GM19193 (cell line): ENCODE results near the gene FHIT.

Experiments used
- POLR2A ChIP-seq: IDR thresholded peaks from 4 replicates; pipeline ENCODE4 v1.6.1; 2011; ENCODE audit not compliant: insufficient read depth, insufficient read length; ENCODE audit errors: extremely low read depth

Gene FHIT

DNA sequence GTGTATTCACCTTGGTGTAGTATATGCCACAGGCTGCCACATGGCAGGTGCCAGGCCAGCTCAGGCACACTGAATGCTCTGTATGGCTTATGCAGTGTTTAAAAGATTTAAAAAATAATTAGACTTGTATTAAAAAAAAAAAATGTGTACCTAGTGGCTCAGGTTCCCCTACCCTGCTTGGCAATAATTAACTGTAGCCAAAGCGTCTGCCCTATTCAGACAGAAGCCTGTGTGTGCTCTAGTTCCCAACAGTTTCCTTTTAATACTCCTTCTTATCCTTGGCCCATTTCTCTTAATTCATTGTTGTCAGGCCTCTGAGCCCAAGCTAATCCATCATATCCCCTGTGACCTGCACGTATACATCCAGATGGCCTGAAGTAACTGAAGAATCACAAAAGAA, 1449.2 kb downstream of the FHIT start:
- no peak for TF ChIP-seq POLR2A

DNA sequence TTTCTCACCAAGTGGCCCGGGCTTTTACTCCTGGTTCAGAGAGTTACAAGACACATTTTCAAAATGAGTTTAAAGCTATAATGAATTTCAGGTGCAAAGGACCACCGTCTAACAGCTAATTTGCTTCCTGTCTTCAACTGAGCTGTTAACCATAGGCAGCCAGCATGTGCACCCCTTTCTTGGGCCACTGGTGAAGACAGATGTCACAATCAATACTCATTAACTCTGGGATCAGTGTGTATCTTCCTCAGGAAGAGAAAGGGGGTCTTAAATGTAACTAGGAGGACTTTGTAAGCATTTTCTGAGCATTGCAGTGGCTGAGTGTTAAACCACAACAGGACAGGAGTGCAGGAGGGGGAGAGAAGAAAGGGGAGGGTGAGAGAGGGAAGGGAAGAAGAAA, 1450.8 kb downstream of the FHIT start:
- TF ChIP-seq POLR2A, result no peak

DNA sequence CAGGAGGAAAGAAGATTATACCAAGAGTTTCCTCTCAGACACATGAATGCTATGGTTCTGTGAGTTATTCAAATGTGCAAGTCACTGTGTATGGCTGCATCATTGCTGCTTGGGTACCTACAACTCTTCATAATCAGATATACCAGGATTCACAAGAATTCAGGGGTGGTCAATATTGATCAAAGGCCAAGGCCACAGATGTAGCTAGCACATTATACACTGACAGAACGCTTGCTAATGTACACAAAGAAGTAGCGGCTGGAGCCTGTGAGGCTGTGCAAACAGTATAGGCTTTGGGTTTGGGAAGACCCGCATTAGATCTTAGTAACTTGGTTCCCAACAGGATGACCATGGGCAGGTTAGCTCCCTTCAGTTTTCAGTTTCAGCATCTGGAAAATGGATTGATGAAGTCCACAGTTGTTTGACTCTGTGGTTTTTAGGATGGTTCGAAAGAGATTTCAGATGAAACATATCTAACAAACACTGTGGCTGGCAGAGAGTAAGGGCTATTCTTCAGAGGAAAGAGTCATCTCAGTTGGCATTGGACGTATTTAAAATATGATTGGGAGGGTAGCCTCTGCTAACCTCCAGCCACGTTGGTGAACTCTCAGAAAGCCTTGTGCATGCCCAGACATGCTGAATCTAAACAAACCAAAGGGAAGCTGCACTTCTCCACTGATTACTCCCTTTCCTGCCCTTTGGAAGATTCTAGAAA, 1452.7 kb downstream of the FHIT start:
- no peak for TF ChIP-seq POLR2A

DNA sequence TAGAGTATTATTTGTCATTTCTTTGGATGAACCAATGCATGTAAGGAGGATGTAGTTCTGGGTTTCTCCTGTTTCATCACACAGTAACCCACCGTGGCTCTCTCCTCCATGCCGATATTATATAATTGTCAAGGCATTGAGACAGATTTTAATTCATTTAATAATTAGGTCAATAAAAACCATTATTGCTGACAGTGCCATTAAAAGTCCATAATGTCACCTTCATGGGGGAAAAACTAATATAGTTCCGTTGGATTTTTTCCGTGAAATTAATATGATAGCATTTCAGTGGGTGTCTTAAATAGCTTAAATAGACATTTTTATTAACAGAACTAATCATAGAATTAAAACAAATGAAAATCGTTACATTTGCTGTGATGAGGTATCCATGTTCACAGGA, 1453.7 kb downstream of the FHIT start:
- no peak for TF ChIP-seq POLR2A

DNA sequence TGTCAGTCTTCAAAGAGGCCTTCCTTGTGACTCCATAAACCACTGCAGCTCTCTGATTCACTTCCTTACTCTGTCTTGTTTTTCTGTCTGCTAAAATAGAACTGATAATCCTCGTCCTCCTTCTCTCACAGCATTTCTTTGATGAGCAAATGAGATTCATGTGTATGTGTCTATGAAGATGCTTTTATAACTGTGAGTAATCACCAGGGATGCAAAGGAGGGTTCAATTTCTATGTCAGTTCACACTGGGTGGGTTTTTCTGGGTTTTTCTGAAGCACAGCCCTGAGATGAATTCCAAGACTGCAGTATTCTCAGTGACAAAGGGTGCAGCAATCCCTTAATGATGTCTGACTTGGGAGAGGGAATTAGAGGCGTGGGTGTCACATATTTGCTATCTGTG, 1454.8 kb downstream of the FHIT start:
- TF ChIP-seq POLR2A, result no peak

DNA sequence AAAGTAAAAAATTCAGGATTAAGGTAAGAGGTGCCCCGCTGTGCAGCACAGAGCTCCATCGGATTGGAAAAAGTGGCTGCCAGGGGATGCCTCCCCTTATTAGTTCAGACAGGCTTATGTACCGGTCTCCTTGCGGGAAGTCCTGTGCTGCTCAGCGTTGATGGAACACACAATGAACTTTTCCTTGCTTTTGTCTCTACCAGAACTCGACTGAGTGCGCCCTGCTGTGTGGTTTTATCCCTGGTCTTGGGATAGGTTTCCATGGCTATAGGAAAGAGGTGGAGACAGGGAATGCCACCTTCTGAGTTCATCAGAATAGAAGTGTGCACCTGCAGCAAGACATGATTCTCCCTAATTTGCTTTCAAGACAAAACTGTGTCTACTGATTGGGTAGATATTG, 1455.5 kb downstream of the FHIT start:
- TF ChIP-seq POLR2A, result no peak

DNA sequence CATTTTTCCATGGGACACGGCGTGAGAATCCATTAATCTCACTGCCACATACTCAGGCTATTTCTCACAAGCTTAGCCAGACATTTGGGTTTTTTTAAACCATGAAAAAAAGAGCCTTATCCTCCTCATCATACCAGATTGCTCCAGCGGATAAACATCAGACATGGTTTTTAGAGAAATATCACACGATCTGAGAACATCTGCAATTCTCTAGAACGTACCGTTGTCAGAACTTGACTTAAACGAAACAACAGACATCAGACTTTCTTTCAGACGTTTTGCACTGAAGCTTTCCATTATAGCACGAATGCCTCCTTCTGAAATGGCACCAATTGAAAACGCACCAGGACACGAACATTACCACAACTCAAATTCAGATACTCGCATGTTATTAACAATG, 1457.3 kb downstream of the FHIT start:
- TF ChIP-seq POLR2A, result no peak

DNA sequence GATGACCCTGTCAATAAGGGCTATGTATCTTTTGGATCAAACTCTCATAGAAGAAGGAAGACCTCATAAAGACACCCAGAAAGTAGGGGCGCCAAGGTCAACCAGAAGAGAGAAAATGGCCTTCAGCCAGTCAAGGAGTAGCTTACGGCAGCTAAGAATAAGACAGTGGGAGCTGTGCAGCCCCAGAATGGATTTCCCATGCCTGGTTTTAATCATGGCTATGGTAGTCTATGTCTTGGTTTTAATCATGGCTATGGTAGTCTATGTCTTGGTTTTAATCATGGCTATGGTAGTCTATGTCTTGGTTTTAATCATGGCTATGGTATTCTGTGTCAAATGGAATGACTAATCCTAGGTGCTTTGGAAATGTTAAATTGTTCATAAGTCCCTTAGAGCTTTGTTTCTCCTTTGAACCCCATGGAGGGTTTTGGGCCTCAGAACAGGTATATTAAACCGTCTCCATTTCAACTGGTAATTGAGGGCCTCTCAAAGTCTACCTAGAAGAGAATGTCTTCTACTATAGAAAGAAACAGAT, 1459.4 kb downstream of the FHIT start:
- no peak for TF ChIP-seq POLR2A

DNA sequence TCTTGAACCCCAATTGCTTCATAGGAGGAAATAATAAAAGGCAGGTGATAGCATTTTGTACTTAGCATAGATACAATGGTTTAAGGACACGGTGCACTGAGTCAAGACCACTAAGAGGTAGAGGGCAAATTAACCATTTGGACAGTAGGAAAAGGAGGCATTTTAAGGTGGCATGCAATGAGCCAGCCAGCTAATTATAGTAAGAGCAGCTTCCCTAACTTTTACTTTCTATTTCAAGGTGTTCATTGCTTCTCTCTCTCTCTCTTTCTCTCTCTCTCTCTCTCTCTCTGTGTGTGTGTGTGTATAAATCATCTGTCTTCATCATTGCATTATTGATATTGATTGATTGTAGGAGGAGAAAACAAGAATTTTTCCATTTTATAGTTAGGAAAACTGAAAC, 1461.0 kb downstream of the FHIT start:
- no peak for TF ChIP-seq POLR2A

DNA sequence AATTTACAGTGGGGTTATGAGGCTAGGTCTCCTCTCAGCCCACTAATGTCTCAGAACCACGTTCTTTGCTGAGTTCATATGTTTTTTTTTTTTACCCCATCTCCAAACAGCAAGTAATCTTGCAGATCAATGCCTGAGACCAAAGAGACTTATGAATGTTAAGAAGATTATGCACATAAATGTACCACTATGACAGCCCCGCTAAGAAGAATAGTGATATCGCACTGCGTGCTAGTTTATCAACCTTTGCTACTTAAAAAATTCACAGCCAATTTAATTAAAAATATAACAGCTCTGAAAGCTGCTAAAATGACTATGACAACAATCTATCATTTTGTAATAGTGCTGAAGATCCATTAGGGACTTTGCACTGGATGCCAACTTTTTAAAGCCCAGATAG, 1462.5 kb downstream of the FHIT start:
- TF ChIP-seq POLR2A, result no peak

DNA sequence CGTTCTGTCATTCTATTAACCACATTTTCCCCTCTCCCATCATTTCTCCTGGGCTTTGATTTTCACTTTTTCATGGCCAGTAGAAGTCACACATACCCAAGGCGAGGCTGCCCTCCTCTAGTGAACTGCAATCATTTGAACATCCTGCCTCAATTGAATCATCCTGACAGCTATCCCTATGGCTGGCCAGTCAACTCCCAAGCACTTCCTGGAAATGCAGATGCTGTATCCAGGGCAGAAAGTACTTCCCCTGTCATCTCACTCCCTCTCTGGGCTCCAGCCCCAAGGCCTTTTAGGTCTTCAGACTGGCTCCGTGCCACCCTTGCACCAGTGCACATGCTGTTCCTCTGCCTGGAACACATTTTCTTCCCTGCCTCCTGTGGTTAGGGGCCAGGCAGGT, 1463.1 kb downstream of the FHIT start:
- no peak for TF ChIP-seq POLR2A

DNA sequence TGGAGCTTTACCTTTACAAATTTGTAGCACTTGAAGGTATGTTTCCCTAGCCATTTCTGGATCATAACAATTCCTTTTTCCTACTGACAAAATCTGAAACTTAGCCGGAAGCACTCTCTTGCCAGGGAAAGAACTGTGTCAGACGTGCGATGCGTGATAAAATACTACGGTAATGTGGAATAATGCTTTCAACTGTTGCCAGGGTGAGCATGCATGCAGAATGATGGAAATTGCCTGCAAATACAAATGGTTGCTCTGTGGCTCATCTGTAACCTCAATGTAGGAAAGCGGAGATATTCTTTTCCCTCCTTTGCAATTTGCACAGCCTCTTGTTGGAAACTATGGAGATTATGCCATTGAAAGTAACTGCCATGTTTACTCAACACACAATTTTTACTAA, 1464.9 kb downstream of the FHIT start:
- no peak for TF ChIP-seq POLR2A

DNA sequence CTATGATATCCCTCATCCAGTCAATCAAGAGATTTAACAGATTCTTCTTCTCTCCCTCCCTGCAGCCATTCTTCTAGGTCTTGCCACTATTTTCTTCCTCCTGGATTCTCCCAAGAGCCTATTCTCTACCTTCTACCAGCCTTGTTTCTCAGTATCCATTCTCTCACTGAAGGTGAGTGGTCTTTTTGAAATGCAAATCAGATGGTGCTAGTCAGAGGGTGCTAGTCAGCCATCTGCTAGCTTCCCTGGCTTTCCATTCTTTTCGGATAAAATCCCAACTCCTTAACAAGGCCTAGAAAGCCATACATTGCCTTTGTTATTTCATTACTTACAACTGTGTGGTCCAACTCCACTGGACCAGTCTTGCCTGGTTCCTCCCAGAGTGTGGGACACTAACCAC, 1467.1 kb downstream of the FHIT start:
- no peak for TF ChIP-seq POLR2A

DNA sequence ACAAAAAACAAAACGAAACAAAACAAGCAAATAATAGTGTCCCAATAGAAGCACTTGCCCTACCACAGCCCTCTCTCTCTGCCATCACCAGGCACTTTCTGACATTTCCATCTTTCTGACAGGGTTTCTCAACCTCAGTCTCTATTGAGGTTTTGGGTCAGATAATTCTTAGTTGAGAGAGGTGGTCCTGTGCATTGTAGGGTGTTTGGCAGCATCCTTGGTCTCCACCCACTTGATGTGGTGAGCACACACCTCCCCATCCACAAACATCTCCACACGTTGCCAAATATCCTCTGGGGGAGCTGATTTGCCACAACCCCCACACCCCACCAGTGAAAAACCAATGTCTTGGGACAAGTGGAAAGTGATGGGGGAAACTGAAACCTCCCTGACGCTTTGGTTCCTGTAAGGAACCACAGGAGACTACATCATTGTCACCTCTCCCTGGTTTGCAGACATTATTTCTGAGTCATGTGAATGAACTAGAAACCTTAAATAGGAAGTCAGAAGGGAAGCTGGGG, 1467.7 kb downstream of the FHIT start:
- TF ChIP-seq POLR2A, result no peak

DNA sequence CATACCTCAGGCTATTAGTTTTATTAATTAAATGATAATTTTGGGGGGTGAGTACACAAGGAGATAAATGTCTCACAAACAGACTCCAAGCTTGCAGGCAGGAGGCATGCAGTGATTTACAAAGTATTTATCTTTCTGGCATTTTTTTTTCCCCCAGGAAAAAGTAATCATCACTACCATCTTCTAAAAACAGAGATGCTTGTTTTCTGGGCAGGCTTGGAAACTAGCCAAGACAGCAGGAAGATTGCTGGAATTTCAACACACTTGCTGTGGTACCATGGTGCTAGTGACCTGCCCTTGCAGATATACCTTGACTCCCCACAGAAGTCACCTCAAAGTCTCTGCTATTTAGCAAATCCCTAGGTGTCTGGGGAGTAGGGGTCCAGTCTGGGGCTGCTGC, 1468.6 kb downstream of the FHIT start:
- TF ChIP-seq POLR2A, result no peak

DNA sequence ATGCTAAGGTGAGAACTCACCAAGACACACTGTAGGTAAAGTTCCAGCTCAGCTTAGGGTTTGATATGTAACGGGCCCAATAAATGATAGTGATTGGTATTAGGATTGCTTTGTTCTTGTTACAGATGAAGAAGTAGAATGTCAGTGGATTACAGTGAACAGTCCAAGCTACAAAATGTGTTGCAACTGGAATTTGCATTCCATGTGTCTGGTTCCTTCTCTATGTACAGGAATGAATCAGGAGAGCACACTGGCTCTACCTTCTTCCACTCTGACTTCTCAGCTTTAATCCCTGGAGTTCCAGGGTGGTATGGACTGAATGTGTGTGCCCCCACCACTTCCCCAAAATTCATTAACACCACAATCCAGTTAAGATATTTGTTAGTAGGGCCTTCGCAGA, 1471.0 kb downstream of the FHIT start:
- TF ChIP-seq POLR2A, result no peak

DNA sequence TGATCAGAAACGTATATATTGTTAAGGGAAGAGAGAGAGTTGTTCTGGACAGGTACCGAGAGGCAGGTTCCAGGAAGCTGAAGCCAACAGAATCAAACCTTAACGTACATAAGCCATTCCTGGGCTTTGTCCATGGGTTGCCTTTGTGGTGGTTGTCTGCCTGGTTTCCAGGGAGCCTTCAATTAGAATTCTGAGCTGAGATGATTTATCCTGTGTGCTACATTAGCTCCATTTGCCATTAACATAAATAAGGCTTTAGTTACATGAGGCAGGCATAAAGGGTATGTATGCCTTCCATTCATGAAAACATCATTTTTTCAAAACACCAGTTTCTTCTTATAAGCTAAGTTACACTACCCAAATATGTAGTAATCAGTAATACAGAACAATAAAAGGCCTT, 1472.0 kb downstream of the FHIT start:
- TF ChIP-seq POLR2A, result no peak
